ENCODE results near the gene LGR6.
A peak's percentile ranks its signal among the peaks of the same experiment; 100 is the strongest.

LGR6 gene

DNA sequence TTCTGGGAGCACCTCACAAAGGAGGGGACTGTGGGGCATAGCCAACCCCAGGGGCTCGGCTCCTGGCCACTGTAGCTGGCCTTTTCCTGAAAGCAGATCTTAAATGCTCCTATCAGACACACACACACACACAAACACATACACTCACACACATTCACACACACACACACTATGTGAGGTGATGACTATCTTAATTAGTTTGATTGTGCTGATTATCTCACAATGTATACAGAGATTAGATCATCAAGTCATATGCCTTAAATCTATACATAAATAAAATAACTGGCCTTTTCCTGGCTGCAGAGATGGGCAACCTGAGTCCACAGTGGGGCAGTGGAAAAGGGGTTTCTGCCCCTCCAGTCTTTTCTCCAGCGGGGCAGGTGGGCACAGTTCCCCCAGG, 27.1 kb downstream of the LGR6 start:
- no peak for DNase-seq (ENCODE audit: low read depth)

GRCh38 chr1:202221911-202222909, 28.6 kb downstream of the LGR6 start:
- DNase-seq (ENCODE audit: low read depth), result no peak

- no peak for DNase-seq (ENCODE audit: low read depth)
Observed at GRCh38 chr1:202223121-202223860, 29.7 kb downstream of the LGR6 start.

- DNase-seq (ENCODE audit: low read depth), result no peak
Observed at GRCh38 chr1:202224453-202224852, 30.9 kb downstream of the LGR6 start.

GRCh38 chr1:202225131-202225530, 31.5 kb downstream of the LGR6 start:
- DNase-seq (ENCODE audit: low read depth), result no peak

- DNase-seq (ENCODE audit: low read depth), result no peak
Observed at GRCh38 chr1:202227053-202227672, 33.6 kb downstream of the LGR6 start.

- DNase-seq (ENCODE audit: low read depth), result no peak
Observed at GRCh38 chr1:202227997-202228401, 34.4 kb downstream of the LGR6 start.

- no peak for DNase-seq (ENCODE audit: low read depth)
Observed at GRCh38 chr1:202228484-202229122, 35.0 kb downstream of the LGR6 start.

DNA sequence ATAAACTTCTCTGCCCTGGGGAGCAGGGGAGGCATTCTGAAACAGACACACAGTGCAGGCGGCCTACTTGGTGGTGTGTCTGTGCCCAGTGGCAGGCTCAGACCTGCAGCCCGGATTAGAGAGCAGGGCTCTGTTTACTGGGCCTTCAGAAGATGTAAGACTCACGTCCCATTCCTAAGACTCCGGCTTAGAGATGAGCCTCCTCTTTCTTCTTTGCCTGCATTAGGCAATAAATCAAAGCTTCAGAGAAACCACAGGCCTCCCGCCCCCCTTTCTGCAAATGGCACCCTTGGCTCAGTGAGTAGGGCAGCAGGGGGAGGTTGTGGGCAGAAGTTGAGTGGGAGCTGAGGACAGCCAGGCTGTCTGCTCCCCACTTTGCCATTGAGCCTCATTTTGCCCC, 35.8 kb downstream of the LGR6 start:
- DNase-seq (ENCODE audit: low read depth), result no peak

- no peak for DNase-seq (ENCODE audit: low read depth)
Observed at GRCh38 chr1:202230061-202230938, 36.7 kb downstream of the LGR6 start.

- DNase-seq (ENCODE audit: low read depth), result no peak
Observed at GRCh38 chr1:202230939-202231645, 37.5 kb downstream of the LGR6 start.

DNA sequence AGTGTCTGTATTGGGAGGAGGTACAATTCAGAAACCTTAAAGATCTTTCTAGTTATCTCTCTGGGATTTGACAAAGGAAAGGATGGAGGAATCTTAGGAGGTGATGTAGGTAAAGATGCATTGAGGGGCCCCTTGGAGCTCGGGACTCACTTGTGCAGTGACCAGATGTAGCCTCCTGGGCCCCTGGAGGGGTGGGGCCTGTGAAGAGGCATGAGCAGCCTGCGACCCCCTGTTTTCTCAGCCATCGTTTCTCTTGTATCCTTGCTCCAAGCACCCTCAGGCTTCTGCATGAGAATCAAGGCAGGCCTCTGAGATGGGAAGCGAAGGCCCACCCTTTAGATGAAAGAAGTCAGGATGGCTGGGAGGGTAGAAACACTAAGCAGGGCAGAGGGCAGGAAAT, 39.6 kb downstream of the LGR6 start:
- DNase-seq (ENCODE audit: low read depth), result no peak

- DNase-seq (ENCODE audit: low read depth), result no peak
Observed at GRCh38 chr1:202233804-202234203, 40.2 kb downstream of the LGR6 start.

GRCh38 chr1:202234331-202235002, 40.9 kb downstream of the LGR6 start:
- no peak for DNase-seq (ENCODE audit: low read depth)

GRCh38 chr1:202235003-202235660, 41.5 kb downstream of the LGR6 start:
- no peak for DNase-seq (ENCODE audit: low read depth)

GRCh38 chr1:202235856-202236837, 42.5 kb downstream of the LGR6 start:
- DNase-seq (ENCODE audit: low read depth), result peak; percentile 67

- DNase-seq (ENCODE audit: low read depth), result no peak
Observed at GRCh38 chr1:202237052-202237451, 43.5 kb downstream of the LGR6 start.

GRCh38 chr1:202238914-202239313, 45.3 kb downstream of the LGR6 start:
- no peak for DNase-seq (ENCODE audit: low read depth)
